ENCODE results near the gene EDEM3.
"Not testable (repeated sequence)": the region's sequence is repeated elsewhere in the genome, so short reads cannot be mapped to it uniquely, and the experiment has no call there.

EDEM3 gene

DNA sequence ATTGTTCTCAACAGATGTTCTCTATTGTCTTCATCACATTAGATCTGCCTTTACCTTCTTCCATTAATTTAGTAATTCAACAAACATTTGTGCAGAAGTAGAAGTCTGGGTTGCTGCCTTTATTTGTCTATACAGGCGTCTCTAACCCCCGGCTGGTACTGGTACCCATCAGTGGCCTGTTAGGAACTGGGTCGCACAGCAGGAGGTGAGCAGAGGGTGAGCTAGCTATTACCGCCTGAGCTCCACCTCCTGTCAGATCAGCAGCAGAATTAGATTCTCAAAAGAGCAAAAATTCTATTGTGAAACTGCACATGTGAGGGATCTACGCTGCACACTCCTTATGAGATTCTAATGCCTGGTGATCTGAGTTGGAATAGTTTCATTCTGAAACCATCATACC is 12.9 kb upstream of the EDEM3 start:
- no peak for DNase-seq

- DNase-seq, result no peak
Measured at GRCh38 chr1:184764483-184764882, 9.8 kb upstream of the EDEM3 start.

- not testable (repeated sequence) for DNase-seq
Measured at GRCh38 chr1:184763520-184763919, 8.9 kb upstream of the EDEM3 start.

DNA sequence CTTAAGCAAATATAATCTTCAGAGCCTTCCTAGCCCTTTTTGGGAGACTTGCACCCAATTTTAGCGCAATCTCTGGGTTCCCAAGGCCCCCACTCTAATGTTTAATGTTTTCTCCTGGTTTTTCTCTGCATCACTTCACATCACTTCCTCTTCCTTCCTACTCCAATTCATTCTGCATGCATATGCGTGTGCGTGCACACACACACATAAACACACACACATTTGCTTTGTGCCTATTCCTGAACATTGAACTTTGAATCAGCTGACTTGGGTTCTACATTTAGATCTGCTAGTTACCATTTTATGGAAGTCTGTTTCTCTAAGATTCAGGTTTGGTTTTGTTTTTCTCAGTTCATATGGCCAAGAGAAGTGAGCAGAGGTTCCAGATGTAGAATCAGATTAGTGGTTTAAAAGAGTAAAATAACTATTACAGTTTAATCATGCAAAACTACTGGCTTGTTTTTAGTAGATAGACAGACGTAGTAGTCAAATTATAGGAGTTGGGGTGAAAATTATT is 7.4 kb upstream of the EDEM3 start:
- DNase-seq, result no peak

- no peak for DNase-seq
Measured at GRCh38 chr1:184759651-184760050, 5.0 kb upstream of the EDEM3 start.

GRCh38 chr1:184759112-184759511 is 4.5 kb upstream of the EDEM3 start:
- DNase-seq, result no peak

- DNase-seq, result no peak
Measured at GRCh38 chr1:184757891-184758290, 3.2 kb upstream of the EDEM3 start.

GRCh38 chr1:184757406-184757805 is 2.7 kb upstream of the EDEM3 start:
- no peak for DNase-seq

- no peak for DNase-seq
Measured at GRCh38 chr1:184755226-184756065, 788 bp upstream of the EDEM3 start.

DNA sequence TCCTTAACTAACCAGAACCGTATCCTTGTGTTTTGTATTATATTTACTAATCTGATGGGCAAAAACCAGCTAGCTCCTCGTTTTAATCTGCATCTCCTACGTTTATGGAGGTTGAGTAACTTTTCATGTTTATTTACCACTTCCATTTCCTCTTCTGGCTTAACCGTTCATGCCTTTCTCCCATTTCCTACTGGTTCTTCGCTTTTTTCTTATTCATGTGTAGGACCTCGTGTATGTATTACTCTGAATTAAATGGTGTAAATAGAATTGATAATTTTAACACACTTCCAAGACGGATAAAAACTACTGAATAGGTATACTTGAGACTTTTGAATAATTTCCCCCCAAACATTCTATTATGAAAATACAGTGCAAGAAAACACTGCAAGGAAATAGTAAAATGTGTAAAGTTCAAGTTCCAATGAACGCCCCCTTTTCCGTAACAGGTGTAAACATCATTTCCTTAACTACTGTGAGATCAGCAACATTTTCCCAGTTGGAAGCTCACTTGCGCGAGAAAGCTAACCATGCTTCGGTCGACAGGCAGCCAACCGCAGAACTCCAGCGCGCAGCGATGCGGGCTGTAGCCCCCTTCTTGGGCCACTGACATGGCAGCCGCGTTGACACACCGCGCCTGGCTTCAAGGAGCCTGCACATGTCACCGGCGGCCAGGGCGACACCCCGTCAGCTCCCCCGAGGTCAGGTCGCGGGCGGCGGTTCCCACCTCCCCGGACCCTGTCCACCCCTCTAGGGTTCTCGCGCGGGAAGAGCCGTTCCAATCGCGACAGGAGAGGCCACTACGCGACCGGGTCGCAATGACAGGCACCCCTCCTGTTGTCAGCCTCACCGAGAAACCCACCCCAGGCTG is 816 bp downstream of the EDEM3 start:
- no peak for DNase-seq

DNA sequence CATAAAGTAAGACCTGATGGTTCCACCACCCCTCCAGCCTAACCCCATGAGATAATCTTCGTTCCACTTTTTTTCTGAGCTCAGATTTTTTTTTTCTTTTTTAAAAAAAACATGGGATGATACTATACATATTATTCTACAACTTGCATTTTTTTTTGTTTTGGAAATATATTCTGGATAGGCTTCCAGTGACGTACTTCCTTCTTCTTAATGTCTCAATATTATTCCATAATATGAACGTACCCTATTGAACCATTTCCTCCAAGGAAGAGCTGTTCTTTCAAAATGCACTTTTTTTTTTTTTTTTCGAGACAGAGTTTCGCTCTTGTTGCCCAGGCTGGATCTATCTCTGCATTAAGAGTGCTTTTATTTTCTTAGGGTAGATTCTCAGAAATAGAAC is 1.5 kb downstream of the EDEM3 start:
- DNase-seq, result no peak

- no peak for DNase-seq
Measured at GRCh38 chr1:184752656-184753055, 2.0 kb downstream of the EDEM3 start.

DNA sequence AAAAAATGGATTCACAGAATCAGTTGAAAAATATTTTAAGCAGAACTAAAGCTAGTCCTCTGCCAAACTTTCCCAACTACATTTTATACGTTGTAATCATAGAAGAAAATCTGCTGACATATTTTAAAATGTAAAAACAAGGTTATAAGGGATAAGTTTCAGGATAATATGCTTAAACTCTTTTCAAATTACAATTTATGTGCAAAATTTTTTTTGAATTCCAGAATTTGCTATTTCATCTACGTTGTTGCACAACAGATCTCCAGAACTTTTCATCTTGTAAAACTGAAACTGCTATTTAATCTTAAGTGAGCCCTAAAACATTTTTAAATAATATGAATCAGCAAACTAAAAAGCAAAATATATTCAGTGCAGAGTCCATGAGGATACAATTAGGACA is 5.9 kb downstream of the EDEM3 start:
- DNase-seq, result no peak

DNA sequence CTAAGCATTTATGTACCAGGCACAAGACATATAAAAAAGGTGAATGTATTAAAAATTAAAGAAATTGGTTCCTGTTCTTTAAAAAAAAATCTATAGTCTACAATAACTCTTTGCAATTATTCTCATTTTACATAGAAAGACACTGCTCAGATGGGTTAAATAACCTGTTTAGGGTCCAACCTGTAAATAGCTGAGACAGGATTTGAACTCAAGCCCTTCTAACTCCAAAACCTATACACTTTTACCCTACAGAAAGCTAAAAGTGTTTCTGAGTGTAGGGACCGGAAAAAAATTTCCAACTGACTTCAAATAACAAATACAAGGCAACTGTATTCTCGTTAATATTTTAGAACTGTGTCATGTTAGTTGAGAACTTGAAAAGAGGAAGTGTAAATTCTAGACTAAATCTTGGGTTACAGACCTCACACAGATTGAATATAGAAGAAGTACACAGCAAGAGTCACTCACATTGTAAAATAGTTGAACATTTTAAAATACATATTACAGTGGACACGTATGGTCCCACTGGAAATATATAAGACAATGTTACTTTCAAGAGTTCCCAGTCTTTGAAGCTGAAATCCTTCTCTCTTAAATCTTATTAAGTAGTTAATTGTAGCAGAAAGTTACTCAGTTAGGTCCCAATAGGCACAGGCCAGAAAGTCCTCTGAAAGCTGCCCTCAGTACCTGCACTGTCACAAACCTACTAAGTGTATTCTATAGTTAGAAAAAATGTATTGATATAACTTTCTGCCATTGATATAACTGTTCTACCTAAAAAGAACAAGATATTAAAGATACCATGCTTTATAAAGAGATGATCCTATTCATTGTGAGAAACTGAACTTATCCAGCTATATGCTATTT is 7.3 kb downstream of the EDEM3 start:
- no peak for DNase-seq

- no peak for DNase-seq
Measured at GRCh38 chr1:184745929-184746638, 8.6 kb downstream of the EDEM3 start.

DNA sequence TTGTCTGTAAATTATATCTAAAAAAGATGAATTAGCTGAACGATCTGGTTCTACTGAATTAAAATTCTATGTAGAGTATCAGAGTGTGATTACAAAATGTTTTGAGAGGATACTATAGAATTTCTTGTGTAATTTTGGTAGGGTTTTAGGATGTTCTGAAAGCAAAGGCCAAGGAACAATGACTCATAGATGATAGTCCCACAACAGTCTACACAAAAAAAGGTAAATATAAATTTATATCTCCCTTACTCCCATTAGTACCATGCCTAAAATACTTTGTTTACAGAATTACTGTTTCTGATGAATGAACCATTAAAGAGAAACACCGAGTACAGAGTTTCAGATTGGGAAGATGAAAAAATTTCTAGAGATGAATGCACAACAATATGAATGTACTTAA is 9.5 kb downstream of the EDEM3 start:
- no peak for DNase-seq

DNA sequence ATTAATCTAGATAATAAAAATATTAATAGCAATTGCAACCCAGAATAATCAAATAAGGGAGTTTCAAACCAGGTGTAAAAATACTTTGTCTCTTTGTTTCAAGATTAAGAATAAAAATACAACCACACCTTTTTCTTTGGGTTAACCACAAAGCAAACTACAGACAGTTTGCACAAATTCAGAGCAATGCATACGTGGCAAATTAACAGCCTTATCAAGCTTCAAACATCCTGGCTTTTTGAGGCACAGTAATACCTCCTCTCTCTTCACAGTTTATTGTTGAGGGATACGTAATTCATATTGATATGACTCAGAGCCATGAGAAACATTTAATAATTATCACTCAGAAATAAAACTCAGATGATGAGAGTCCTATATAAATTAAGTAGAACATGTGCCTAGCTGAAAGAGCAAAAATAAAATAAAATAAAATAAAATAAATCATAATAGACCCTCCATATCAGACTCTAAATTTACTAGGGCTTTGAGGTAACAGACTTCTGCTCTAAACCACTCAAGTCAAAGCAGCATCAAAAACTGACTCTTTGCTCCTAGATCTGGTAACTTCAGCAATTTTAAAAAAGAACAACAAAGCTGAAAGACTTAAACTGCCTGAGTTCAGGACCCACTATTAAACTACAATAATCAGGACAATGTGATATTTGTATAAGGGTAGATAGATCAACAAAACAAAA is 11.4 kb downstream of the EDEM3 start:
- DNase-seq, result no peak

- DNase-seq, result no peak
Measured at GRCh38 chr1:184740344-184740743, 14.3 kb downstream of the EDEM3 start.

- DNase-seq, result no peak
Measured at GRCh38 chr1:184739796-184740195, 14.9 kb downstream of the EDEM3 start.

DNA sequence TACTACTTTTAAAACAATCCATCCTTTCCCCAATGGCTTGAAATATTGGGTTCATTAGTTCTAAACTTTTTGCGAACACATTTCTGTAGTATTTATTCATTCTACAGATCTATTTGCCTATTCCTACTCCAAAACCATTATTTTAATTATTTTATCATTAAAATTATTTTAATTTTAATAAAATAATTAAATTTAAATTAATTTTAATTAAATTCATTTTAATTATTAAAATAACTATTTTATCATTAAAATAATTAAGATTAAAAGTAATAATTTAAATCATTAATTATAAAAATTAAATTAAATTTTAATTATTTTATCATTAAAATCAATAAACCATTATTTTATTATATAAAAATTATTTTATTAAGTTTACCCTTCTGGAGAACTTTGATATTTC is 15.6 kb downstream of the EDEM3 start:
- DNase-seq, result no peak

DNA sequence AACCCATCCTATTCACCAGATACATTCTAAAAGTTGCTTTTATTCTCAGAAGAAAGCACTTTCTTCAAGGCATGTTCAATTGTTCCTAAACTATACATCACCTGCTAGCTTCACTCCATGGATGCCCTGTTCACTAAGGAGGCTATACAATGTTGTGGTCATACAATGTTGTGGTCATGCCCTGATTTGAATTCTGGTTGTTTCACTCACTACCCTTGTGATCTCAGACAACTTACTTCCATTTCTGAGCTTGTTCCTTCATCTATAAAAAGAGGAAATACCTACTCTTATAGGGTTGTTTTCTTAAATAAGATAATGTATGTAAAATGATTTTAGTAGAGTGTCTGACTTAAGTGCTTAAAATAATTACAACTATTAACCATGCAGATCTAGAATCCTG is 19.7 kb downstream of the EDEM3 start:
- no peak for DNase-seq

DNA sequence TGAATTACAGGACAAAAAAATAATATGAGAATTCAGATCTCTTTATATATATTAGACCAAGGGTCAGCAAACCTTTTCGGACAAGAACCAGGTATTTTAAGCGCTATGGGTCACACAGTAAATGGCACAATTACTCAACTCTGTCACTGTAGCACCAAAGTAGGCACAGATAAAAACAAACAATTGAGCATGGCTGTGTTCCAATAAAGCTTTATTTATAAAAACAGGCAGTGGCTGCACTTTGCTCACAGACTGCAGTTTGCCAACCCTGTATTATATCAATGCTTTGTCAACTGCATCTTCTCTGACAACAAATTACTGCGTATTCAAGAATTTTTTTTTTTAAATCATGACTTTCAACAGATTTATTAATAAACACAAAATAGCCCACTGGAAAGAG is 29.8 kb downstream of the EDEM3 start:
- no peak for DNase-seq

Data from amniotic stem cell (primary cell).